IMR-90 (cell line): ENCODE results near the gene SMCO3. TPM values are rescaled to one million over a fixed set of nuclear protein-coding genes. Genes with fewer than 3 reads are reported as not detected.

ENCODE experiments used
- ATAC-seq: fragments of 200-7000 bp; cut with Tn5 transposase; 2 replicates; pipeline ENCODE4 v1.9.1; 2020; ENCODE audit warnings: low read depth, mild to moderate bottlenecking, moderate library complexity
- BruUV-seq: library from RNA; stranded (reverse); fragments of 400-500 nt; replicated peaks from 2 replicates; lab custom pipeline; 2021; lab: Mats Ljungman, UMichigan
- CTCF ChIA-PET: fragments of 300-600 bp; formaldehyde crosslinking; extraction: SDS; loops from one replicate; lab custom pipeline; 2021; ENCODE audit warnings: antibody characterized with exemption; lab: Yijun Ruan, JAX
- POLR2A ChIA-PET: fragments of 300-600 bp; sonication (Branson Sonifier 250); formaldehyde crosslinking; loops from one replicate; lab custom pipeline; 2022; ENCODE audit warnings: antibody characterized with exemption; ENCODE audit not compliant: unreplicated experiment; lab: Charles Lee
- DNase-seq: peaks from one replicate; pipeline ENCODE4 v3.0.0; 2013
- H2AFZ ChIP-seq: replicated peaks from 2 replicates; pipeline ENCODE3; 2013; ENCODE audit warnings: low read length, mild to moderate bottlenecking; ENCODE audit not compliant: poor library complexity
- H2AK5ac ChIP-seq: 2 replicates; pipeline ENCODE4 v1.6.1; 2013; ENCODE audit warnings: low read depth, low read length, inconsistent platforms
- H2AK9ac ChIP-seq: replicated peaks from 2 replicates; pipeline ENCODE3; 2013; ENCODE audit warnings: mild to moderate bottlenecking, low read depth, low read length, moderate library complexity; ENCODE audit not compliant: poor library complexity
- H2BK120ac ChIP-seq: 2 replicates; pipeline ENCODE4 v1.6.1; 2013; ENCODE audit warnings: low read depth, low read length, inconsistent platforms
- H2BK15ac ChIP-seq: 3 replicates; pipeline ENCODE4 v1.6.1; 2013; ENCODE audit warnings: low read depth, low read length, inconsistent platforms
- H2BK20ac ChIP-seq: 2 replicates; pipeline ENCODE4 v1.6.1; 2013; ENCODE audit warnings: low read depth, mild to moderate bottlenecking, inconsistent platforms, low read length, moderate library complexity
- H2BK5ac ChIP-seq: 2 replicates; pipeline ENCODE4 v1.6.1; 2013; ENCODE audit warnings: mild to moderate bottlenecking, low read depth, low read length, inconsistent platforms; ENCODE audit not compliant: poor library complexity, severe bottlenecking
- H3K14ac ChIP-seq: replicated peaks from 2 replicates; pipeline ENCODE4 v1.6.1; 2013; ENCODE audit warnings: low read depth, low read length, inconsistent platforms
- H3K18ac ChIP-seq: 2 replicates; pipeline ENCODE4 v1.6.1; 2013; ENCODE audit warnings: low read depth, low read length, control low read depth
- H3K23ac ChIP-seq: 2 replicates; pipeline ENCODE4 v1.6.1; 2013; ENCODE audit warnings: low read depth, low read length, inconsistent platforms
- H3K27ac ChIP-seq: 2 replicates; pipeline ENCODE4 v1.5.1; 2013; ENCODE audit warnings: mild to moderate bottlenecking, control low read depth, low read length; ENCODE audit not compliant: insufficient read depth
- H3K27me3 ChIP-seq: 2 replicates; pipeline ENCODE4 v1.6.1; 2013; ENCODE audit warnings: low read length; ENCODE audit not compliant: control insufficient read depth, insufficient read depth
- H3K36me3 ChIP-seq: 2 replicates; pipeline ENCODE4 v1.6.1; 2013; ENCODE audit warnings: low read length, mixed read lengths; ENCODE audit not compliant: control insufficient read depth, insufficient read depth
- H3K4ac ChIP-seq: 2 replicates; pipeline ENCODE4 v1.6.1; 2013; ENCODE audit warnings: low read depth, low read length, inconsistent platforms
- H3K4me1 ChIP-seq: 2 replicates; pipeline ENCODE4 v1.6.1; 2013; ENCODE audit warnings: low read length, mixed read lengths; ENCODE audit not compliant: control insufficient read depth, insufficient read depth
- H3K4me2 ChIP-seq: 2 replicates; pipeline ENCODE4 v1.6.1; 2013; ENCODE audit warnings: low read depth, mild to moderate bottlenecking, control low read depth, low read length, moderate library complexity
- H3K4me3 ChIP-seq: 2 replicates; pipeline ENCODE4 v1.5.1; 2013; ENCODE audit warnings: low read depth, mild to moderate bottlenecking, control low read depth, low read length, moderate library complexity; ENCODE audit not compliant: insufficient read depth
- H3K56ac ChIP-seq: 2 replicates; pipeline ENCODE4 v1.6.1; 2013; ENCODE audit warnings: low read length, inconsistent platforms; ENCODE audit not compliant: insufficient read depth; ENCODE audit errors: extremely low read depth
- H3K79me1 ChIP-seq, 2 experiments: 2 replicates each; pipeline ENCODE4 v1.6.1; 2013; ENCODE audit warnings: low read length in 2 of 2, inconsistent platforms in 1 of 2, low read depth in 1 of 2
- H3K9ac ChIP-seq: 2 replicates; pipeline ENCODE4 v1.6.1; 2013; ENCODE audit warnings: low read depth, low read length, control low read depth
- H3K9me1 ChIP-seq: 2 replicates; pipeline ENCODE4 v1.6.1; 2013; ENCODE audit warnings: low read length, inconsistent platforms; ENCODE audit not compliant: insufficient read depth
- H3K9me3 ChIP-seq: 2 replicates; pipeline ENCODE4 v1.6.1; 2013; ENCODE audit warnings: low read length; ENCODE audit not compliant: control insufficient read depth, insufficient read depth
- H4K20me1 ChIP-seq: 2 replicates; pipeline ENCODE4 v1.6.1; 2013; ENCODE audit warnings: low read length, inconsistent platforms; ENCODE audit not compliant: insufficient read depth
- H4K5ac ChIP-seq: 2 replicates; pipeline ENCODE4 v1.6.1; 2013; ENCODE audit warnings: mild to moderate bottlenecking, low read depth, low read length, control low read depth
- H4K8ac ChIP-seq, 2 experiments: 2 replicates each; pipeline ENCODE4 v1.6.1; 2013; ENCODE audit warnings: low read depth in 2 of 2, low read length in 2 of 2, control low read depth in 1 of 2, inconsistent platforms in 1 of 2
- H4K91ac ChIP-seq: 2 replicates; pipeline ENCODE4 v1.6.1; 2013; ENCODE audit warnings: low read depth, low read length, inconsistent platforms; ENCODE audit not compliant: insufficient read depth
- BHLHE40 ChIP-seq: fragments of 150-350 bp; IDR thresholded peaks from 2 replicates; pipeline ENCODE4 v1.6.1; 2016; ENCODE audit warnings: mild to moderate bottlenecking, low read depth, low read length
- CEBPB ChIP-seq: IDR thresholded peaks from 2 replicates; pipeline ENCODE4 v1.6.1; 2012; ENCODE audit warnings: low read depth, low read length, improper control_type of control experiment
- CHD1 ChIP-seq: IDR thresholded peaks from 2 replicates; pipeline ENCODE4 v1.6.1; 2012; ENCODE audit warnings: low read depth, low read length, improper control_type of control experiment
- FOS ChIP-seq: fragments of 150-350 bp; IDR thresholded peaks from 2 replicates; pipeline ENCODE4 v1.6.1; 2016; ENCODE audit warnings: low read depth, low read length
- MAFK ChIP-seq: IDR thresholded peaks from 2 replicates; pipeline ENCODE4 v1.6.1; 2012; ENCODE audit warnings: low read depth, low read length, improper control_type of control experiment
- MAZ ChIP-seq: IDR thresholded peaks from 2 replicates; pipeline ENCODE4 v1.6.1; 2012; ENCODE audit warnings: low read depth, mild to moderate bottlenecking, low read length, improper control_type of control experiment, moderate library complexity, borderline replicate concordance
- MXI1 ChIP-seq: IDR thresholded peaks from 2 replicates; pipeline ENCODE4 v1.6.1; 2012; ENCODE audit warnings: low read depth, mild to moderate bottlenecking, low read length, moderate library complexity, borderline replicate concordance
- NFE2L2 ChIP-seq: fragments of 150-350 bp; IDR thresholded peaks from 2 replicates; pipeline ENCODE4 v1.6.1; 2016; ENCODE audit warnings: low read depth, mild to moderate bottlenecking, low read length
- POLR2A ChIP-seq: IDR thresholded peaks from 2 replicates; pipeline ENCODE4 v1.6.1; 2012; ENCODE audit warnings: mild to moderate bottlenecking, low read depth, low read length
- RAD21 ChIP-seq: IDR thresholded peaks from 2 replicates; pipeline ENCODE4 v1.6.1; 2012; ENCODE audit warnings: low read length, improper control_type of control experiment
- RCOR1 ChIP-seq: IDR thresholded peaks from 2 replicates; pipeline ENCODE4 v1.6.1; 2012; ENCODE audit warnings: mild to moderate bottlenecking, low read length, improper control_type of control experiment; ENCODE audit not compliant: insufficient replicate concordance
- RFX5 ChIP-seq: IDR thresholded peaks from 2 replicates; pipeline ENCODE4 v1.8.0; 2012; ENCODE audit warnings: low read depth, mild to moderate bottlenecking, low read length, moderate library complexity
- SMC3 ChIP-seq: fragments of 150-350 bp; IDR thresholded peaks from 2 replicates; pipeline ENCODE4 v1.6.1; 2016; ENCODE audit warnings: low read depth, mild to moderate bottlenecking, antibody characterized with exemption, low read length, moderate library complexity
- WGBS, 2 experiments: methylation state at CpG; one replicate each; pipeline versions ENCODE4 v1.1.5 to v1.1.7; 2013; ENCODE audit warnings: missing lambda C conversion rate in 2 of 2; ENCODE audit not compliant: insufficient read length in 1 of 2; ENCODE audit errors: extremely low coverage in 2 of 2; 5-methylcytosine and 5-hydroxymethylcytosine counted together
- dilution Hi-C: fragments of 300-500 bp; cut with HindIII; formaldehyde crosslinking; loops from one replicate; pipeline ENCODE4 v1.14.3; 2018; ENCODE audit warnings: low sequenced_read_pairs; ENCODE audit not compliant: unreplicated experiment
- in situ Hi-C: fragments of 300-500 bp; cut with MboI; formaldehyde crosslinking; loops from 3 replicates; pipeline ENCODE4 v1.14.3; 2019; ENCODE audit warnings: low sequenced_read_pairs, inconsistent platforms, mixed read lengths
- intact Hi-C: fragments of 100-400 bp; cut with micrococcal nuclease; formaldehyde crosslinking; loops from 2 replicates; pipeline ENCODE4 v1.10.0; 2022
- polyA plus RNA-seq, 3 experiments: library from polyadenylated mRNA; depleted of rRNA; stranded (reverse); fragments of >200 nt; gene quantifications; 2 replicates each; pipeline ENCODE4 v1.2.3, GENCODE V29; 2012; ENCODE audit warnings: low replicate concordance in 1 of 3
- total RNA-seq: library from RNA; depleted of rRNA; stranded (reverse); fragments of >200 nt; gene quantifications from 2 replicates; pipeline ENCODE4 v1.2.3, GENCODE V29; 2012
- TF ChIP-seq, protein P1 (sequence below): conservative IDR thresholded peaks from 2 replicates; pipeline ENCODE4 v1.5.1; 2012; ENCODE audit warnings: mild to moderate bottlenecking, low read depth, low read length, improper control_type of control experiment
- TF ChIP-seq, protein P2 (sequence below): fragments of 150-350 bp; IDR thresholded peaks from 2 replicates; pipeline ENCODE4 v1.6.1; 2017; ENCODE audit warnings: mild to moderate bottlenecking, antibody characterized with exemption, low read length, low read depth
- TF ChIP-seq, protein P3 (sequence below): fragments of 150-350 bp; IDR thresholded peaks from 2 replicates; pipeline ENCODE4 v1.6.1; 2016; ENCODE audit warnings: low read depth, mild to moderate bottlenecking, low read length, moderate library complexity, borderline replicate concordance

The SMCO3 gene
- total and polyA plus RNA-seq, 2 of the 4 experiments (the other 2 are of a cell fraction), result under 0.01 to 0.07 TPM

DNA sequence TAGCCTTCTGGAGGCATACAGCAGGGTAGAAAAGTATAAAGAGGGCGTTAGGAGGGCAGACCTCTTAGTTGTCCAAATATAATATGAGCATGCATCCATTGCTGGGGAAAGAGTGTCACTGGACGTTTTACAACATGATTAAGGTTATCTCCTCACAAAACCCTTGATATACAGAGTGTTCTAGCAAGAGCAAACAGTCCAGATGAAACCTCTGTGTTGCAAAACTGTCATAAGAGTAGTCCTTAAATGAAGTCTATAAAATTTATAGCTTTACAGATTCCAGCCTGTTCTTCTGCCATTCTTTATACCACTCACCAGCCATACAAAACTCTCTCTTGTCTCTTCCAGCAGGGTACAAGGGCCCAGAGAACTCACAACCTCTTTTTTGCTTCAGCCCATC is 32.4 kb downstream of the SMCO3 start:
- H3K36me3 ChIP-seq, result 0 out of 2 replicates have a peak, but pooled peaks cover 2% of the 10 kb centered on the region
- POLR2A ChIA-PET, result no interaction called here

More for the DNA sequence above, 32.4 kb downstream of the SMCO3 start:
- no peak overlapping the region for H3K4ac ChIP-seq
- 0 out of 4 replicates have a peak overlapping the region, but pooled peaks of 1 of the 2 experiments have one; percentile 13 for H4K8ac ChIP-seq
- in situ Hi-C loops, result loop anchor here (25.0 kb wide), 2 partner anchors 394 to 1106 kb away; partner anchors contain the start of gene STRAP
- no peak overlapping the region for H3K23ac ChIP-seq
- H4K91ac ChIP-seq, result no peak overlapping the region
- dilution Hi-C loops, result no loop called here
- H3K4me1 ChIP-seq, result peaks cover 8% of the 10 kb centered on the region
- WGBS, 2 experiments, result no CpG with 5 or more reads among the region's 2 CpGs
- H3K9me1 ChIP-seq, result peaks cover 3% of the 10 kb centered on the region; the same call in 1 of the 2 replicates
- DNase-seq, result no peak
- no peak overlapping the region for H3K27ac ChIP-seq
- peaks cover 3 to 7% of the 10 kb centered on the region in 2 experiments; a peak in 2 of 4 replicates for H3K79me1 ChIP-seq
- no peak overlapping the region for H3K9ac ChIP-seq
- no peak overlapping the region for H2BK120ac ChIP-seq
- H3K14ac ChIP-seq, result no peak overlapping the region
- H2BK5ac ChIP-seq, result no peak overlapping the region
- no peak overlapping the region for H3K18ac ChIP-seq
- no peak overlapping the region for H2BK20ac ChIP-seq
- H2AK5ac ChIP-seq, result no peak overlapping the region
- BruUV-seq, result no TSS peak
- H3K4me2 ChIP-seq, result no peak overlapping the region
- no peak overlapping the region for H2AK9ac ChIP-seq
- no peak for ATAC-seq
- no peak overlapping the region for H2AFZ ChIP-seq
- no peak overlapping the region for H4K5ac ChIP-seq
- no peaks in the 10 kb centered on the region for H4K20me1 ChIP-seq
- H2BK15ac ChIP-seq, result no peak overlapping the region
- TF ChIP-seq, protein P1, sequence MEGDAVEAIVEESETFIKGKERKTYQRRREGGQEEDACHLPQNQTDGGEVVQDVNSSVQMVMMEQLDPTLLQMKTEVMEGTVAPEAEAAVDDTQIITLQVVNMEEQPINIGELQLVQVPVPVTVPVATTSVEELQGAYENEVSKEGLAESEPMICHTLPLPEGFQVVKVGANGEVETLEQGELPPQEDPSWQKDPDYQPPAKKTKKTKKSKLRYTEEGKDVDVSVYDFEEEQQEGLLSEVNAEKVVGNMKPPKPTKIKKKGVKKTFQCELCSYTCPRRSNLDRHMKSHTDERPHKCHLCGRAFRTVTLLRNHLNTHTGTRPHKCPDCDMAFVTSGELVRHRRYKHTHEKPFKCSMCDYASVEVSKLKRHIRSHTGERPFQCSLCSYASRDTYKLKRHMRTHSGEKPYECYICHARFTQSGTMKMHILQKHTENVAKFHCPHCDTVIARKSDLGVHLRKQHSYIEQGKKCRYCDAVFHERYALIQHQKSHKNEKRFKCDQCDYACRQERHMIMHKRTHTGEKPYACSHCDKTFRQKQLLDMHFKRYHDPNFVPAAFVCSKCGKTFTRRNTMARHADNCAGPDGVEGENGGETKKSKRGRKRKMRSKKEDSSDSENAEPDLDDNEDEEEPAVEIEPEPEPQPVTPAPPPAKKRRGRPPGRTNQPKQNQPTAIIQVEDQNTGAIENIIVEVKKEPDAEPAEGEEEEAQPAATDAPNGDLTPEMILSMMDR, result no peak
- TF ChIP-seq, protein P2, sequence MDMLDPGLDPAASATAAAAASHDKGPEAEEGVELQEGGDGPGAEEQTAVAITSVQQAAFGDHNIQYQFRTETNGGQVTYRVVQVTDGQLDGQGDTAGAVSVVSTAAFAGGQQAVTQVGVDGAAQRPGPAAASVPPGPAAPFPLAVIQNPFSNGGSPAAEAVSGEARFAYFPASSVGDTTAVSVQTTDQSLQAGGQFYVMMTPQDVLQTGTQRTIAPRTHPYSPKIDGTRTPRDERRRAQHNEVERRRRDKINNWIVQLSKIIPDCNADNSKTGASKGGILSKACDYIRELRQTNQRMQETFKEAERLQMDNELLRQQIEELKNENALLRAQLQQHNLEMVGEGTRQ, result no peak
- no peak for TF ChIP-seq SMC3
- TF ChIP-seq, protein P3, sequence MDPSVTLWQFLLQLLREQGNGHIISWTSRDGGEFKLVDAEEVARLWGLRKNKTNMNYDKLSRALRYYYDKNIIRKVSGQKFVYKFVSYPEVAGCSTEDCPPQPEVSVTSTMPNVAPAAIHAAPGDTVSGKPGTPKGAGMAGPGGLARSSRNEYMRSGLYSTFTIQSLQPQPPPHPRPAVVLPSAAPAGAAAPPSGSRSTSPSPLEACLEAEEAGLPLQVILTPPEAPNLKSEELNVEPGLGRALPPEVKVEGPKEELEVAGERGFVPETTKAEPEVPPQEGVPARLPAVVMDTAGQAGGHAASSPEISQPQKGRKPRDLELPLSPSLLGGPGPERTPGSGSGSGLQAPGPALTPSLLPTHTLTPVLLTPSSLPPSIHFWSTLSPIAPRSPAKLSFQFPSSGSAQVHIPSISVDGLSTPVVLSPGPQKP, result no peak
- TF ChIP-seq MXI1, result no peak
- no peak for TF ChIP-seq MAZ
- TF ChIP-seq RAD21, result no peak
- no peak for TF ChIP-seq CHD1
- no peak for TF ChIP-seq RCOR1
- no peak for TF ChIP-seq CEBPB
- TF ChIP-seq RFX5, result no peak
- TF ChIP-seq POLR2A, result no peak
- no peak for TF ChIP-seq MAFK
- no peak for TF ChIP-seq FOS
- no peak for TF ChIP-seq BHLHE40
- no peak for TF ChIP-seq NFE2L2
- CTCF ChIA-PET, result no interaction called here
- H3K4me3 ChIP-seq, result no peak overlapping the region
- H3K56ac ChIP-seq, result no peak overlapping the region
- H3K27me3 ChIP-seq, result no peaks in the 10 kb centered on the region
- no peaks in the 10 kb centered on the region for H3K9me3 ChIP-seq
- intact Hi-C loops, result no loop called here
